ENCODE data around the gene OR2C3.
A peak's percentile ranks its signal among the peaks of the same experiment; 100 is the strongest.
"Not testable (repeated sequence)": the region's sequence is repeated elsewhere in the genome, so short reads cannot be mapped to it uniquely, and the experiment has no call there.

OR2C3 gene

GRCh38 chr1:247491328-247491727 lies 44.9 kb downstream of the OR2C3 start:
- no peak for TF ChIP-seq CTCF (IDR thresholded peaks at IDR 0.05)
- TF ChIP-seq ZFX (IDR thresholded peaks at IDR 0.05; ENCODE audit: borderline replicate concordance): no peak
- no peak overlapping the region for H3K27ac ChIP-seq

- TF ChIP-seq CTCF (IDR thresholded peaks at IDR 0.05): peak; percentile 30
- TF ChIP-seq ZFX (IDR thresholded peaks at IDR 0.05; ENCODE audit: borderline replicate concordance): no peak
- no peak overlapping the region for H3K27ac ChIP-seq
Observed at GRCh38 chr1:247487057-247487456, 49.2 kb downstream of the OR2C3 start.

- TF ChIP-seq ZFX (IDR thresholded peaks at IDR 0.05; ENCODE audit: borderline replicate concordance) (no peak), CTCF (IDR thresholded peaks at IDR 0.05) (no peak)
- no peak overlapping the region for H3K27ac ChIP-seq
Observed at GRCh38 chr1:247482747-247483146, 53.5 kb downstream of the OR2C3 start.

GRCh38 chr1:247476328-247477058 lies 59.7 kb downstream of the OR2C3 start:
- H3K27ac ChIP-seq: not testable (repeated sequence)

GRCh38 chr1:247475793-247476192 lies 60.4 kb downstream of the OR2C3 start:
- TF ChIP-seq CTCF (IDR thresholded peaks at IDR 0.05): no peak
- no peak for TF ChIP-seq ZFX (IDR thresholded peaks at IDR 0.05; ENCODE audit: borderline replicate concordance)
- H3K27ac ChIP-seq: no peak overlapping the region
